Hepatocyte (in vitro differentiated cells): ENCODE data around the gene FGL2.

ENCODE experiments used
- EZH2 ChIP-seq: fragments of 200-600 bp; sonication (generic); IDR thresholded peaks from 2 replicates; pipeline ENCODE4 v1.6.1; 2016; ENCODE audit warnings: antibody characterized with exemption, mild to moderate bottlenecking, borderline replicate concordance
- EZH2phosphoT487 ChIP-seq: fragments of 200-600 bp; sonication (generic); IDR thresholded peaks from one replicate; pipeline ENCODE4 v1.6.1; 2018; ENCODE audit warnings: antibody characterized with exemption, mild to moderate bottlenecking, low read depth, moderate library complexity; ENCODE audit not compliant: unreplicated experiment, severe bottlenecking
- TF ChIP-seq, protein P1 (sequence below): fragments of 200-600 bp; sonication (generic); IDR thresholded peaks from 2 replicates; pipeline ENCODE4 v1.5.1; 2016; ENCODE audit warnings: antibody characterized with exemption, mild to moderate bottlenecking; ENCODE audit not compliant: poor library complexity

- TF ChIP-seq, protein P1, sequence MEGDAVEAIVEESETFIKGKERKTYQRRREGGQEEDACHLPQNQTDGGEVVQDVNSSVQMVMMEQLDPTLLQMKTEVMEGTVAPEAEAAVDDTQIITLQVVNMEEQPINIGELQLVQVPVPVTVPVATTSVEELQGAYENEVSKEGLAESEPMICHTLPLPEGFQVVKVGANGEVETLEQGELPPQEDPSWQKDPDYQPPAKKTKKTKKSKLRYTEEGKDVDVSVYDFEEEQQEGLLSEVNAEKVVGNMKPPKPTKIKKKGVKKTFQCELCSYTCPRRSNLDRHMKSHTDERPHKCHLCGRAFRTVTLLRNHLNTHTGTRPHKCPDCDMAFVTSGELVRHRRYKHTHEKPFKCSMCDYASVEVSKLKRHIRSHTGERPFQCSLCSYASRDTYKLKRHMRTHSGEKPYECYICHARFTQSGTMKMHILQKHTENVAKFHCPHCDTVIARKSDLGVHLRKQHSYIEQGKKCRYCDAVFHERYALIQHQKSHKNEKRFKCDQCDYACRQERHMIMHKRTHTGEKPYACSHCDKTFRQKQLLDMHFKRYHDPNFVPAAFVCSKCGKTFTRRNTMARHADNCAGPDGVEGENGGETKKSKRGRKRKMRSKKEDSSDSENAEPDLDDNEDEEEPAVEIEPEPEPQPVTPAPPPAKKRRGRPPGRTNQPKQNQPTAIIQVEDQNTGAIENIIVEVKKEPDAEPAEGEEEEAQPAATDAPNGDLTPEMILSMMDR, result no peak
- TF ChIP-seq EZH2, result no peak
- no peak for TF ChIP-seq EZH2phosphoT487
These were observed 44.8 kb upstream of the FGL2 start for GRCh38 chr7:77244222-77244934.
